H9 (cell line): ENCODE data around the gene IQSEC1. TPM values are rescaled to one million over a fixed set of nuclear protein-coding genes. Genes with fewer than 3 reads are reported as not detected.

Experiments used
- DNase-seq: peaks from one replicate; pipeline ENCODE4 v3.0.0-alpha.2; 2017
- H2AFZ ChIP-seq: one replicate; pipeline ENCODE4 v1.6.1; 2013; ENCODE audit warnings: mild to moderate bottlenecking, low read length, control low read depth, moderate library complexity
- H2AK5ac ChIP-seq: 2 replicates; pipeline ENCODE4 v1.6.1; 2013; ENCODE audit warnings: low read length, control low read depth, mixed read lengths; ENCODE audit not compliant: insufficient read length
- H2BK120ac ChIP-seq: one replicate; pipeline ENCODE4 v1.6.1; 2013; ENCODE audit warnings: low read depth, mild to moderate bottlenecking, low read length, control low read depth, inconsistent platforms; ENCODE audit not compliant: poor library complexity, severe bottlenecking
- H2BK12ac ChIP-seq: 2 replicates; pipeline ENCODE4 v1.6.1; 2013; ENCODE audit warnings: low read length, control low read depth, mixed read lengths, low read depth; ENCODE audit not compliant: insufficient read length
- H2BK15ac ChIP-seq: 2 replicates; pipeline ENCODE4 v1.6.1; 2013; ENCODE audit warnings: low read depth, low read length, control low read depth
- H2BK20ac ChIP-seq: one replicate; pipeline ENCODE4 v1.6.1; 2013; ENCODE audit warnings: low read depth, mild to moderate bottlenecking, low read length, control low read depth, inconsistent platforms; ENCODE audit not compliant: poor library complexity, severe bottlenecking
- H2BK5ac ChIP-seq: 2 replicates; pipeline ENCODE4 v1.6.1; 2013; ENCODE audit warnings: low read length, control low read depth, mixed read lengths; ENCODE audit not compliant: insufficient read length
- H3K14ac ChIP-seq: 2 replicates; pipeline ENCODE4 v1.6.1; 2013; ENCODE audit warnings: low read length, control low read depth; ENCODE audit not compliant: insufficient read depth
- H3K18ac ChIP-seq: 2 replicates; pipeline ENCODE4 v1.6.1; 2013; ENCODE audit warnings: low read depth, mild to moderate bottlenecking, mixed read lengths, low read length, control low read depth; ENCODE audit not compliant: insufficient read length
- H3K23ac ChIP-seq: 2 replicates; pipeline ENCODE4 v1.6.1; 2013; ENCODE audit warnings: low read length, control low read depth, mixed read lengths, low read depth; ENCODE audit not compliant: insufficient read length
- H3K23me2 ChIP-seq: 2 replicates; pipeline ENCODE4 v1.6.1; 2013; ENCODE audit warnings: low read depth, mild to moderate bottlenecking, mixed read lengths, low read length, control low read depth; ENCODE audit not compliant: insufficient read length, poor library complexity, severe bottlenecking
- H3K27ac ChIP-seq: 2 replicates; pipeline ENCODE4 v1.5.1; 2013; ENCODE audit warnings: low read length, control low read depth, mixed read lengths, low read depth; ENCODE audit not compliant: insufficient read length
- H3K27me3 ChIP-seq: 2 replicates; pipeline ENCODE4 v1.6.1; 2013; ENCODE audit warnings: low read length, control low read depth, inconsistent platforms; ENCODE audit not compliant: insufficient read depth
- H3K4ac ChIP-seq: 2 replicates; pipeline ENCODE4 v1.6.1; 2013; ENCODE audit warnings: low read depth, mild to moderate bottlenecking, control low read depth, inconsistent platforms, low read length, moderate library complexity
- H3K4me1 ChIP-seq: 2 replicates; pipeline ENCODE4 v1.6.1; 2013; ENCODE audit warnings: low read length, control low read depth, inconsistent platforms; ENCODE audit not compliant: insufficient read depth
- H3K4me2 ChIP-seq: 2 replicates; pipeline ENCODE4 v1.6.1; 2013; ENCODE audit warnings: low read length, control low read depth, mixed read lengths; ENCODE audit not compliant: insufficient read length, insufficient read depth
- H3K56ac ChIP-seq: 2 replicates; pipeline ENCODE4 v1.6.1; 2013; ENCODE audit warnings: low read depth, mild to moderate bottlenecking, mixed read lengths, low read length, control low read depth; ENCODE audit not compliant: insufficient read length
- H3K79me1 ChIP-seq: 2 replicates; pipeline ENCODE4 v1.6.1; 2013; ENCODE audit warnings: low read depth, mild to moderate bottlenecking, moderate library complexity, low read length, control low read depth, inconsistent platforms; ENCODE audit not compliant: insufficient read depth, poor library complexity, severe bottlenecking
- H3K79me2 ChIP-seq: 2 replicates; pipeline ENCODE4 v1.6.1; 2013; ENCODE audit warnings: low read length, control low read depth, inconsistent platforms; ENCODE audit not compliant: insufficient read depth
- H3K9ac ChIP-seq: 2 replicates; pipeline ENCODE4 v1.6.1; 2013; ENCODE audit warnings: low read length, control low read depth, mixed read lengths; ENCODE audit not compliant: insufficient read length; ENCODE audit errors: extremely low read depth
- H3K9me3 ChIP-seq: one replicate; pipeline ENCODE4 v1.6.1; 2013; ENCODE audit warnings: low read depth, low read length, inconsistent platforms; ENCODE audit not compliant: control insufficient read depth
- H3T11ph ChIP-seq: one replicate; pipeline ENCODE4 v1.6.1; 2013; ENCODE audit warnings: mild to moderate bottlenecking, low read length, control low read depth, inconsistent platforms
- H4K20me1 ChIP-seq: one replicate; pipeline ENCODE4 v1.6.1; 2013; ENCODE audit not compliant: control insufficient read depth, insufficient read length, insufficient read depth
- H4K5ac ChIP-seq: 2 replicates; pipeline ENCODE4 v1.6.1; 2013; ENCODE audit warnings: low read depth, mild to moderate bottlenecking, mixed read lengths, low read length, control low read depth; ENCODE audit not compliant: insufficient read length
- H4K8ac ChIP-seq: replicated peaks from 2 replicates; pipeline ENCODE4 v1.6.1; 2013; ENCODE audit warnings: low read length, control low read depth, mixed read lengths, low read depth; ENCODE audit not compliant: insufficient read length
- H4K91ac ChIP-seq: 2 replicates; pipeline ENCODE4 v1.6.1; 2013; ENCODE audit warnings: low read depth, mild to moderate bottlenecking, moderate library complexity, mixed read lengths, low read length, control low read depth; ENCODE audit not compliant: insufficient read length
- H3K27ac Mint-ChIP-seq, 3 experiments: 2 replicates in 2 of 3; 3 replicates in 1 of 3; pipeline ENCODE4 v1.8.0; 2020 to 2021; ENCODE audit warnings: mixed read lengths in 3 of 3, mild to moderate bottlenecking in 1 of 3, moderate library complexity in 1 of 3
- H3K27me3 Mint-ChIP-seq: 2 replicates; pipeline ENCODE4 v1.8.0; 2021; ENCODE audit warnings: low read depth, mild to moderate bottlenecking, moderate library complexity, mixed read lengths
- H3K36me3 Mint-ChIP-seq, 3 experiments: 2 replicates in 2 of 3; 3 replicates in 1 of 3; pipeline ENCODE4 v1.8.0; 2020 to 2021; ENCODE audit warnings: low read depth in 3 of 3, mixed read lengths in 3 of 3; ENCODE audit not compliant: insufficient read depth in 1 of 3
- H3K4me1 Mint-ChIP-seq, 2 experiments: 2 replicates each; pipeline ENCODE4 v1.8.0; 2020; ENCODE audit warnings: mixed read lengths in 2 of 2
- H3K4me3 Mint-ChIP-seq, 2 experiments: 2 replicates in 1 of 2; 3 replicates in 1 of 2; pipeline ENCODE4 v1.8.0; 2020 to 2021; ENCODE audit warnings: mild to moderate bottlenecking in 2 of 2, mixed read lengths in 2 of 2, moderate library complexity in 1 of 2
- H3K9me3 Mint-ChIP-seq, 2 experiments: 2 replicates in 1 of 2; 3 replicates in 1 of 2; pipeline ENCODE4 v1.8.0; 2020; ENCODE audit warnings: mild to moderate bottlenecking in 2 of 2, mixed read lengths in 2 of 2, moderate library complexity in 1 of 2
- CTCF ChIP-seq: fragments of 200-600 bp; sonication (generic); conservative IDR thresholded peaks from 3 replicates; pipeline ENCODE4 v1.8.0; 2021; ENCODE audit warnings: antibody characterized with exemption, mild to moderate bottlenecking
- WGBS: extraction: QIAGEN DNeasy Blood & Tissue Kit; methylation state at CpG from one replicate; pipeline ENCODE4 v1.1.7; 2013; ENCODE audit warnings: missing lambda C conversion rate, low lambda C conversion rate, mixed read lengths; ENCODE audit not compliant: insufficient read length; ENCODE audit errors: extremely low coverage; 5-methylcytosine and 5-hydroxymethylcytosine counted together
- total RNA-seq: library from RNA; stranded (reverse); gene quantifications from 2 replicates; pipeline ENCODE4 v1.2.1, GENCODE V29; 2021

IQSEC1 gene
- total RNA-seq, 1 experiment from 2014 or later: 19.1 TPM

- Histone ChIP-seq H2BK12ac (no peak overlapping the region), H4K5ac (no peak overlapping the region), H3K27me3 (no peaks in the 10 kb centered on the region), H2BK120ac (no peak overlapping the region), H3K4me1 (no peaks in the 10 kb centered on the region), H2BK20ac (no peak overlapping the region), H3K23ac (no peak overlapping the region), H4K20me1 (no peaks in the 10 kb centered on the region), H2BK5ac (no peak overlapping the region), H3K79me2 (no peaks in the 10 kb centered on the region), H4K91ac (no peak overlapping the region), H3K4me2 (no peak overlapping the region), H3K14ac (no peak overlapping the region), H4K8ac (no peak overlapping the region), H3K4ac (no peak overlapping the region), H3T11ph (no peak overlapping the region), H3K18ac (no peak overlapping the region), H3K23me2 (no peaks in the 10 kb centered on the region), H3K56ac (no peak overlapping the region), H3K79me1 (no peaks in the 10 kb centered on the region), H3K27ac (no peak overlapping the region), H2AFZ (no peak overlapping the region), H3K9me3 (no peaks in the 10 kb centered on the region), H3K9ac (no peak overlapping the region), H2BK15ac (no peak overlapping the region), H2AK5ac (no peak overlapping the region)
- no CpG with 5 or more reads among the region's 10 CpGs for WGBS
- DNase-seq: no peak
- Mint-ChIP-seq H3K36me3 (peaks cover 7 to 12% (median 10%) of the 10 kb centered on the region in 3 experiments; a peak in 5 of 7 replicates), H3K4me1 (peaks cover 1 to 2% of the 10 kb centered on the region in 2 experiments), H3K27ac (peak overlapping the region in 2 of 3 experiments; percentile 53 to 72; a peak in 2 of 7 replicates), H3K9me3 (no peaks in the 10 kb centered on the region), H3K27me3 (no peaks in the 10 kb centered on the region), H3K4me3 (no peak overlapping the region)
- TF ChIP-seq CTCF: no peak
Measured at GRCh38 chr3:12939137-12939536, 134.1 kb downstream of the IQSEC1 start.
